ENCODE data around the gene BMP7.
"Not testable (repeated sequence)": the region's sequence is repeated elsewhere in the genome, so short reads cannot be mapped to it uniquely, and the experiment has no call there.

BMP7 gene

DNA sequence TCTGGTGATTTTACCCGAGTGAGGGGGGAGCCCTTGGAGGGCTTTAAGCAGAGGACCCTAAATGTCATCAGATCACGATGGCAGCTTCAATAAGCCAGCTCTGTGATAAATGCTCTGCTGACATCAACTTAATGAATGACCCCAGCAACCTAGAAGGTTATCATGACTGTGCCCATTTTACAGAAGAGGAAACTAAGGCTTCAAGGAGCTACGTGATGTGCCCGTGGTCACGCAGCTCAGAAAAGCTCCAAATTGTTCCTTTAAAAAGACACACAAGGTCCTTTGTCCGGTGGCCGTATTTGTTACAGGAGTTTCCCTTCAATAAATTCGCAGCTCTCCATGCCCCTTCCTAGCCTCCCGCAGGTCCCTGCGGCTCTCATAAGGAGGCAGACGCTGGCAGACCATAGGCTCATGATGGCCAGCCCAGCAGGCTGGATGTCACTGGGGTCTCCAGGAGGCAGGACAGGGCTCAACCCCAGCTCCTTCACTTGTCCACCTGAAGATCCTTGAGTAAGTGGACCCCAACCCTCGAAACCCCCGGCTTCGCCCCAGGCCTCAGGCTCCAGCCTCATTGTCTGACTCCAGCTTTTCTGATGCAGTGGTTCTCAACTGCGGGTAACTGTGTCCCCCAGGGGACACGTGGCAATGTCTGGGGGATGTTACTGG, 106.4 kb downstream of the BMP7 start:
- DNase-seq (ENCODE audit: low read depth, low spot score): no peak
- H3K27ac ChIP-seq: no peak overlapping the region

DNA sequence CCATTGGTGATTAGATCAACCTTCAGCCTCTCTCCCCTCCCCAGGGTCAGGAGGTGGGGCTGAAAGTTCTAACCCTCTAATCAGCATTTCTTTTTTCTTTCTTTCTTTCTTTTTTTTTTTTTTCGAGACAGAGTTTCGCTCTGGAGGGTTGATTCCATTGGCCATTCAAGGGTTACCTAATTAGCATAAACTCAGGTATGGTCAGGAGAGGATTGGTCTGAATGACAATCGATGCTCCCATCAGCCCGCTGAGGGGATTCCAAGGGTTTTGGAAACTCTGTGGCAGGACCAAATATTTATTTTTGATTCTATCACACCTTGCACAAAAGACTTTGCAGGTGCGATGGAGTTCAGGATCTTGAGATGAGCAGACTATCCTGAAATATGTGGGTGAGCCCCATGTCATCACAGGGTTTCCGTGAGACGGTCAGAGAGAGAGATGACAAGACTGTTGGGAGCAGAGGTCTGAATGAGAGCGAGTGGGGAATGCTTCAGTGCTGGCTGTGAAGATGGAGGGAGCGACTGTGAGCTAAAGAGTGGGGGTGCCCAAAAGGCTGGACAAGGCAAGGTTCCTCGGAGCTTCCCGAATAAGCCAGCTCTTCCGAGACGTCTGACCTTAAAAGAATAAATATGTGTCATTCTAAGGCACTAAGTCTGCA, 107.1 kb downstream of the BMP7 start:
- no peak overlapping the region for H3K27ac ChIP-seq
- DNase-seq (ENCODE audit: low read depth, low spot score): no peak

DNA sequence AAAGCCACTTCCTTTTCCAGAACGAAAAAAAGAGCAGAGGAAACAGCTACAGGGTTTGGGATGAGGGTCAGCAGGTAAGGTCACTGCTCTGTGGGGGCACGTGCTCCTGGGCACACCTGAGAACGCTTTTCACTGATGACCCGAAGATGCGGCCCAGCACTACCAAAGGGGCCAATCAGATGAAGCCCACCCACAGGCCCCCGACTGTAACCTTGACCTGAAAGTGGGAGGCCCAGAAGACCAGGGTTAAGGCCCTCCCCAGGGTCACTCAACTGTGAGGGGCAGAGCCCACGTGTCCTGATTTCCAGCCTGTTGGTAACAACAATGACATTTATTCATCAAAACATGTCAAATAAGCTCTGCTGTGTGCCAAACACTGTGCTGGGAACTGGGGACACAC, 108.0 kb downstream of the BMP7 start:
- H3K27ac ChIP-seq: no peak overlapping the region
- no peak for DNase-seq (ENCODE audit: low read depth, low spot score)

DNA sequence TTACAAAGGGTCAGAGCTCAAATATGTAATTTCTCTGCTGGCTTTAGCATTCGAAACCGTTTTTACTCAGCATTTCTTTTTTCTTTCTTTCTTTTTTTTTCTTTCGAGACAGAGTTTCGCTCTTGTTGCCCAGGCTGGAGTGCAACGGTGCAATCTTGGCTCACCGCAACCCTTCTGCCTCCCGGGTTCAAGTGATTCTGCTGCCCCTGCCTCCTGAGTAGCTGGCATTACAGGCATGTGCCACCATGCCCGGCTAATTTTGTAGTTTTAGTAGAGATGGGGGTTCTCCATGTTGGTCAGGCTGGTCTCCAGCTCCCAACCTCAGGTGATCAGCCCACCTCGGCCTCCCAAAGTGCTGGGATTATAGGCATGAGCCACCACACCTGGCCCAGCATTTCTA, 108.7 kb downstream of the BMP7 start:
- H3K27ac ChIP-seq; DNase-seq (ENCODE audit: low read depth, low spot score): not testable (repeated sequence)

DNA sequence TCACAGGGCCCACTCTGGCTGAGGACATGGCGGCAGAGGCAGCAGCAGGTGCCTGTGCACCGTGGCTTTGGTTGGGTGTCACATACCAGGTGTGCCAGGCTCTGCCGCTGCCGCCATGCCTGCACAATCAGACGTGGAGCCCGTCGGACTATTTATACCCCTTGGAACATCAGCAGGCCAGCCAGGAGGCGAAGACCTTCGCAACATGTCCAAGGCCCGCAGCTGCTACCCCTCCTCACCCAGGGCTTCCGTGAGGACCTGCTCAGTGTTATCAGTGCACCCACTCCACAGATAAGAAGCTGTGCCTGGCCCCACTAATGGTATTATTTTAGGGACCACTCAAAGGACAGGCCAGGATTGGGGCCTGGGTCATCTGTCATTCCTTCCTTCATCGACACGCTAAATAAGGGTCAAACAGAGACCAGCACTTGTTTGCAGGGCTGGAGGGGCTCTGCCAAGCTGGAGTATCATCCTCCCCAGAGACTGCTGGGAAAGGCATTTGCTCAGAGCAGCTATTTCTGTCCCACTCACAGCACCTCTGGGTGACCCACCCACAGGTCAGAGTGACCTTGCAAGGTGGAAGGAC, 109.2 kb downstream of the BMP7 start:
- DNase-seq (ENCODE audit: low read depth, low spot score): no peak
- H3K27ac ChIP-seq: no peak overlapping the region

DNA sequence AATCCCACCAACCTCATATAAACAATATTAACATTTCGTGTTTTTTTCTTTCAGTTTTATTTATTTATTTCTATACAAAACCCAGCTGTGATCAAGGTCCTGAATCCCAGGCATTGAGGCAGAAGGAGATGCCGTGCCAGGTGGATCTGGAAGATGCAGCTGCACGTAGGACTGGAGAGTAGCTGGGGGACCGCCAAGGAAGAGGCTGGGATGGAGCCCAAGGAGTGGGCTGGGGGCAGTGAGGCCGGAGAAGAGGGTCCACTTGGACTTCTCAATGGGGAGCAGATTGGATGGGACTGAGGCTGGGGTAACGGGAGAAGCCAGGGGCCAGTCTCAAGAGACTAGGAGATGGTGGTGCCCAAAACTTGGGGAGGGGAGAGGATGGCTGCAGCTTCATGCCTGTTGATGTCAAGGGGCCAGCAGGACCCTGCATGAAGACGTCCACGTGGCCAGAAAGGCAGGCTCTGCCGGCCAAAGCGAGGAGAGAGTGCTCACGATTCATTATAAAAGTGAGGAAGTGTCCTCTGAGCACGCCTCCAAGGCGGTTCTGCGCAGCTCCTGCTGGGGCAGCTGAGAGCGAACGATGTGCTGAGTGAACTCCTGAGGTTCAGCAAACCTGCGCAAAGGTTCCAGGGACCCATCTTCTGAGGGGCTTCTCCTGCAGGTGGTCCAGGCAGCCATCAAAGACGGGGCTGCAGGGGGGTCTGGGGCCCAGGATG, 110.3 kb downstream of the BMP7 start:
- H3K27ac ChIP-seq: no peak overlapping the region
- DNase-seq (ENCODE audit: low read depth, low spot score): no peak

DNA sequence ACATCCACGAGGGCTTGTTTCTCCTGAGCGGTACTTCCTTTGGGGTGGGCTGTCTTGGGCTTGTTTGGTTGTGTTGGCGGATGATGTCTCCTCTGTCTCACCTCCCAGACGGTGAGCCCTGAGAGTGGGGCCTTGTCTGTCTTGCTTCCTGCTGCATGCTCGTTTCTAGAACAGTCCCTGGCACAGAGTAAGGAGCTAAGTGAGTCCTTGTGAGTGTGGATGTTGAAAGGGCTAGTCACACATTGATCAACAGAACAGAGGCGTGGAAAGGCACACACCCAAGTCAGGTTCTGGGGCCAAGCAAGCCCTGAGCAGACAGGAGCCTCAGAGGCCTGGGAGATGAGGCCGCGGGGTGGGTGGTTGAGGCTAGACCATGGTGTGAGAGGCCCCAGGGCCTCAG, 111.0 kb downstream of the BMP7 start:
- H3K27ac ChIP-seq: no peak overlapping the region
- DNase-seq (ENCODE audit: low read depth, low spot score): no peak

DNA sequence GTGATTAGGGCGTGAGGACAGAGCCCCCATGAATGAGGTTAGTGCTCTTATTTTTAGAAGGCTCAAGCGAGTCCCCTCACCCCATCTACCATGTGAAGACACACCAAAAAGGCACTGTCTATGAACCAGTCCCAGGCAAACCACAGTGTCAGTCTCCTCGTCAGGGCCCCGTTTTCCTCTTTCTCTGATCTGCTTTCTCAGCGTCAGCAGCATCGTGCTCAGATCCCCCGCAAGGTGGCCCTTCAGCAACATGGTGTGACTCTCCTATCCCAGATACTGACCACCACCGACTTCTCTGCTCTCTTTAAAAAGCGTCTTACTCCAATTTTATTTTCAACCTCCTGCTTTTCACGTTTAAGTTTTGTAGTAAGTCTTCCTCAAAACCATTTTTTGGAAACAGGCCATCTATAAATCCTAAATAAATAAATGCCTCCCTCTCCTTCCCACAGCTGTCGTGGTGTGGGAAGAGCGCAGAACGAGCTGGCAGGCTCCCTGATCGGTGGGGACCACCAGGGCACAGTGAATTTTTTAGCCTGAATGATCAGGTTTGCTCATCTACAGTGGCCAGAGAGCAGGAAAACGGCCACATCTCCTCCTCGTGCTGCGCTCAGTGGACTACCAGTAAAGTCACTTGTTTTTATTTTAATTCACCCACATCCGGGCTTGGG, 113.1 kb downstream of the BMP7 start:
- H3K27ac ChIP-seq: no peak overlapping the region
- no peak for DNase-seq (ENCODE audit: low read depth, low spot score)

DNA sequence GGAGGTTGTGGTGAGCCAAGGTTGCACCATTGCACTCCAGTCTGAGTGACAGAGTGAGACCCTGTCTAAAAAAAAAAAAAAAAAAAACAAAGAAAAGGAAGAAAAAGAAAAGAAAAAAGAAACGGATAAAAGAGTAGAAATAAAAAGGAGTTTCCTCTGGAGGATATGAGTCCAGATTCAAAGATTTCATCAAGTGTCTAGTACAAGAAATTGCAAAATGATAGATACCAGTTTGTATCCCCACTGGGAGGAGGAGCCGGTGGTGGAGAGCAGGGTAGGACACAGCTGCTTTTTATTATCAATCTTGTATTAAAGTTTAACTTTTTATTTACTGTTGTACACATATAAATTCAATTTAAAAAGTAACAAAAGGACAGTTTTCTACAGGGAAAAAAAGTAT, 113.9 kb downstream of the BMP7 start:
- no peak for DNase-seq (ENCODE audit: low read depth, low spot score)

DNA sequence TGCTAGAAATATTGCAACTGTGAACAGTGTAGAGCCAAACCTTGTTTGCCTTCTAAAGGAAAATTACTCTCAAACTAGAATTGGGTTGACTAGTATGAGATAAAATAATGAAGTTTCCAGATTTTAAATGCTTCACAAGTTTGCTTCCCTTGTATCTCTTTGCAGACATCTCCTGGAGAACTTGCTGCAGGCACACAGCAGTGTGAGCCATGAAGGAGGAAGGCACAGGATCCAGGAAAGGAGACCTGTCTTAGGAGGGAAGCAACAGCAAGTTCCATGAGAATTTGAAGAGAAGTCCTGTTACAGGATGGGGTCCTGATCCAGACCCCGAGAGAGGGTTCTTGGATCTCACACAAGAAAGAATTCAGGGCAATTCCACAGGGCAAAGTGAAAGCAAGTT, 115.9 kb downstream of the BMP7 start:
- DNase-seq (ENCODE audit: low read depth, low spot score): no peak

More for the DNA sequence above, 113.9 kb downstream of the BMP7 start:
- H3K27ac ChIP-seq: no peak overlapping the region

DNA sequence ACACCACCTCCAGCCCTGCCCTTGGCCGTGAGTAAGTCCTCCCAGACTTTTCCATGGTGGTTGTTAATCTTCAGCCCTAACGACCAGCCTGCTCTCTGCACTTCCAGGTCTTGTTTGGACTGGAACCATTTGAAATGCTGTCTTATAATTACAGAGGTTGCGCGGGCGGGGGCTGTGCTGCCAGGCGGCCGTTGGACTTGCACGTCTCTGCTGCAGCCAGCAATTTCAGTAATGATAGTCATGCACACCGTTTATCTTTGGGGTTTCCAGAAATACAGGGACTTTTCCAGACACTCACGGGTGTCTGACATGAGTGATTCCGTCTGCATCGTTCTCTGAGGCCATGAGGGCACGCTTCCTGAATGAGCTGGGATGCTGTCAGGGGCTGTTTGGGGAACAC, 118.2 kb downstream of the BMP7 start:
- H3K27ac ChIP-seq: no peak overlapping the region
- DNase-seq (ENCODE audit: low read depth, low spot score): no peak

More for the DNA sequence above, 115.9 kb downstream of the BMP7 start:
- no peak overlapping the region for H3K27ac ChIP-seq

DNA sequence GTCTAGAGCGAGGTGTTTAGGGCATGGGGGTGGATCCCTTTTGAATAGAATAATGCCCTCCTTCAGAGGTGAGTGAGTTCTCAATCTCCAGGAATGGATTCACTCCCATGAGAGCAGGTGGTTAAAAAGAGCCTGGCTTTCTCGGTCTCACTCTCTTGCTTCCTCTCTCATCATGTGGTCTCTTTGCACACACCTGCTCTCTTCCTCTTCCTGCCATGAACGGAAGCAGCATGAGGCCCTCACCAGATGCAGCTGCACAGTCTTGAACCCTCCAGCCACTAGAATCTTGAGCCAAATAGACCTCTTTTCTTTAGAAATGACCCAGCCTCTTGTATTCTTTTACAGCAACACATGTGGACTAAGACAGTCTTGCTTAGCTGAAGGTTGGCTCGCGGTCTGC, 119.3 kb downstream of the BMP7 start:
- H3K27ac ChIP-seq: no peak overlapping the region
- no peak for DNase-seq (ENCODE audit: low read depth, low spot score)

DNA sequence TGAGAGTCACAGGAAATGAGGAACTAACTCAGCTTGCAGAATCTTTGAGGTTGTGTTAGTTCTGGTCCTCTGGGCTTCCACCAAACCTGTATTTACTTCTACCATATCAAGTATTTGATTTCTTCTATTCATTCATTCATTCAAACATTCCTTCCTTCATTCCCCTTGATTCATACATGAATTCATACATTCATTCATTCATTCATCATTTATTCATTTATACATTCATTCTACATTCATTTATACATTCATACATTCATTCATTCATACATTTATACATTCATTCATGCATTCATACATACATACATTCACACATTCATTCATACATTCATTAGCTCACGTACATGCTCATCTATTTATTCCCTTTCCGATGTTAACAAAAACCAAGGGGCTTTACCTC, 120.3 kb downstream of the BMP7 start:
- no peak for DNase-seq (ENCODE audit: low read depth, low spot score)

DNA sequence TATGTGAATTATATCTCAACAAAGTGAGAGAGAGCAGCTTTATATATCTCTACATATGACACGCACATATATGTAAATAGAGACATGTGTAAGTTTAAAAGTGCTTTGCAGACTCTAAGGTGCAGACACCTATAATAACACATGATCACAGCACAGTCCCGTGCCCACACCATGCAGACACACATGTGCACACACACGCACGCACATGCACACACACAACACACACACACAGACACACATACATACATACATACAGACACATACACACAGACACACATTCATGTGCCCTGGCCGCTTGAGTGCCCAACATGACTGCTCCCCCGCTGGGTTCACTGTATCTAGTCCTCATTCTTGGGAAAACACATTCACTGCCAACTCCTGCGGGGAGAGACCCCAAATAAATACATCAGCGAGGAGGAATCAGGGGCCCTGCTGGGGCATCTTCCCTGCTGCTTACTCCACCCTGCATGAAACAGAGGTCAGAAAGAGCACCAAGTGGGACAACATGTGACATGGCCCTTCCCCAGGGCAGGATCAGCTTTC, 121.3 kb downstream of the BMP7 start:
- H3K27ac ChIP-seq: no peak overlapping the region
- no peak for DNase-seq (ENCODE audit: low read depth, low spot score)

More for the DNA sequence above, 120.3 kb downstream of the BMP7 start:
- no peak overlapping the region for H3K27ac ChIP-seq

DNA sequence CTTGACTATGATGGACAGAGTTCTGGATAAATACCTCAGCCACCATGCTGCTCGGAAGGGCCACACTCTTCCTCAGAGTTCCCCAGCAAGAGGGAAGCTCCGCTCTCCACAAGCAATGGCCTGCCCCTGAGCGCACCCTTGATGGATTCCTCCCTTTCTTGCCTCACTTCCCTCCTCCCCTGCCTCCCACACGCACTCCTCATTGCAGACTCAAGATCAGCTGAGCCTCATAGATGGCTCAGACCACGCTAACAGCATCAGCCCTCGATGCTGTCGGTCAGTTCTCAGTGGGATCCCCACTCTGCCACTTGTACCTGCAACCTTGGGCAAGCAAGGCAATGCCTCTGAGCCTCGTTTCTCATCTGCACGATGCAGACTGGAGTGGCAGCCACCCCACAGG, 123.3 kb downstream of the BMP7 start:
- H3K27ac ChIP-seq: no peak overlapping the region
- DNase-seq (ENCODE audit: low read depth, low spot score): no peak

DNA sequence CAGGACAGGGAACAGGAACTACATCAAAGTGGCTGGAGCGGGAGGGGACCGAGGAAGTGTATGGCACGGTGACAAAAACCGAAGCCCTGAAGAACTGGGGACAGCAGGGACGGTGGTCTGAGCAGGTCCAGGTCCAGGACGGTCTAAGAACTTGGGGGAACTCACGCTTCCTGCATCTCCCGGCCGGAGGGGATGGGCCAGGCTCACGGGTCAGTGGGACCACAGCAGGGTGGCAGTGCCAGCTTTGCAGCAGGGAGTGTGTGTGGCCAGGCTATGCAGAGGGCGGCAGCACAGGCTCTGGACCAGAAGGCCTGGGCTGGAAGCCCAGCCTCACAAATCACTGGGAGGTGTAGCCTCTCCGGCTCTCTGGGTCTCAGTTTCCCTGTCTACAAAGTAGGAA, 123.8 kb downstream of the BMP7 start:
- no peak overlapping the region for H3K27ac ChIP-seq
- no peak for DNase-seq (ENCODE audit: low read depth, low spot score)

DNA sequence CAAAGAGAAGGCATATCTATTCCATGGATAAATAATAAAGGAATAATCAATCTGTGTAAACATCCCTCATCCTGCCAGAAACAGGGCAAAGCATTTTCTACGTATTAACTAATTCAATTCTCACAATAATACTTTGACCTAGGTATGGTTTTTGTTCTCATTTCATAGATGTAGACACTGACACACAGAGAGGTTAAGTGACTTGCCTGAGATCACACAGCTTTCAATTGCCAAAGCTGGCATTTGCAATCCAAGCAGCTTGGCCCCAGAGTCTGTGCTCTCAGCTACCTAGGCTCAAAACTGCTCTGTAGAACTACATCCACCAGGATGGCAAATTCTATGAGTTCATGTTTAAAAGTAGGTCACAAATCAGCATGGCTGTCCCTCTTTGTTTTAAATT, 124.9 kb downstream of the BMP7 start:
- DNase-seq (ENCODE audit: low read depth, low spot score): no peak

DNA sequence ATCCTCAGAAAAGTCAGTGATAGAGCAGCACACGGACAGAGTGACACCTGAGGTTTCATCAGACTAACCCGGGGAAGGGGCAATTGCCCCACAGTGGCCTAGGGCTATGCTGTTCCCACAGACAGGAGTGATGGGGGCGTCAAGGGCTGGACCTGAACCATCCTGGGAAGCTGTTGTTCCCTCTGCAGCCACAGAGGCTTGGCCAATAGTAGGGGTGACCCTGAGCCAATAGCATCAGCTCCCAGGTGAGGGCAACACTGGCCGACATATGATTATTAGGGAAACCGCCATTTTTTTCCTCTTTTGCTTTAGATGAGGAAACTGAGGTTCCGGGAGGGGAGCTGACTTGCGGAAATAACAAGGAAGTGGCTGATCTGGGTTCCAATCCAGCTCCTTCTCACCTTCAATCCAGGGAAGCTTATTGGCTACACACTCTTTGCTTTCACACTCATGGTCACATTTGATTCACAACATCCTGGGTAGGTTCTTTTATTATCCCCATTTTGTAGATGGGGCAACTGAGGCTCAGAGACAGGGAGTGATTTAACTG, 126.0 kb downstream of the BMP7 start:
- H3K27ac ChIP-seq: no peak overlapping the region
- DNase-seq (ENCODE audit: low read depth, low spot score): no peak

More for the DNA sequence above, 124.9 kb downstream of the BMP7 start:
- H3K27ac ChIP-seq: no peak overlapping the region

DNA sequence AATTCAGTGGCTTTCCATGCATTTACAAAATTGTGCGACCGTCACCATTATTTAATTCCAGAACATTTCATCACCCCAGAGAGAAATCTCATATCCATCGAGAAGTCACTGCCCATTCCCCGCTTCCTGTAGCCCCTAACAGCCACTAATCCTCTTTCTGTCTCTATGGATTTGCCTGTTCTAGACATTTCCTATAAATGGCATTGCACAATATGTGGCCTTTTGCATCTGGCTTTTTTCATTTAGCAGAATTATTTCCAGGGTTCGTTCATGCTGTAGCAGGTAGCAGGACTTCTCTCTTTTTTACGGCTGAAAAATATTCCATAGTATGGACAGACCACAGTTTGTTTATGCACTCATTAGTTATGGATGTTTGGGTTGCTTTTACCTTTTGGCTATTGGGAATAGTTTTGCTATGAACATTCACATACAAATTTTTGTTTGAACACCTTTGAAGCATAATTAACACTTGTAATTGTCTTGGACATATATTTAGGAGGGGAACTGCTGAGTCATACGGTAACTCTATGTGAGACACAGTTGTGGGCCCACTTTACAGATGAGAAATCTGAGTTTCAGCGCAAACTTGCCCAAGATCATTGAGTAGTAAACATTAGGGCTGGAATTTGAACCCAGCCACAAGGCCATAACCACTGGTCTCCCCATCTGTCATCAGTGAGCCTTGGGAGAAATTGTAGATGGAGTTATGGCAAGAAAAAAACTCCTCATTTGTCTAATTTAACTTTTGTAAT, 126.9 kb downstream of the BMP7 start:
- no peak overlapping the region for H3K27ac ChIP-seq

More for the DNA sequence above, 126.9 kb downstream of the BMP7 start:
- no peak for DNase-seq (ENCODE audit: low read depth, low spot score)

Measured in epithelial cell of prostate (primary cell).